Gastroesophageal sphincter (tissue), 3 donors: Measurements from ENCODE around the gene GOLGB1.

Source experiments
- CTCF ChIP-seq, 4 experiments: fragments of 200-600 bp in 2 of 4; fragments of 450-650 bp in 2 of 4; sonication (generic) in 1 of 4; IDR thresholded peaks; one replicate each; pipeline ENCODE4 v1.5.1; 2017 to 2019; ENCODE audit warnings: antibody characterized with exemption in 4 of 4, mild to moderate bottlenecking in 2 of 4, moderate library complexity in 2 of 4
- EP300 ChIP-seq: sonication (generic); formaldehyde crosslinking; IDR thresholded peaks from one replicate; pipeline ENCODE4 v1.6.1; 2017; ENCODE audit warnings: antibody characterized with exemption, mild to moderate bottlenecking
- POLR2A ChIP-seq, 2 donors: fragments of 450-650 bp; IDR thresholded peaks; one replicate each; pipeline ENCODE4 v1.6.1; 2017; ENCODE audit warnings: antibody characterized with exemption in 2 of 2, mild to moderate bottlenecking in 2 of 2, moderate library complexity in 1 of 2
- POLR2AphosphoS5 ChIP-seq: sonication (generic); formaldehyde crosslinking; IDR thresholded peaks from one replicate; pipeline ENCODE4 v1.6.1; 2017; ENCODE audit warnings: antibody characterized with exemption

- no peak for TF ChIP-seq POLR2AphosphoS5
- no peak for TF ChIP-seq POLR2A (IDR thresholded peaks at IDR 0.05)
- TF ChIP-seq CTCF (IDR thresholded peaks at IDR 0.05): no peak
- no peak for TF ChIP-seq EP300
Observed at GRCh38 chr3:121621491-121621890, 128.1 kb downstream of the GOLGB1 start.
